GM12801 (cell line): Measurements from ENCODE around the gene LANCL3.

ENCODE experiments used
- CTCF ChIP-seq: IDR thresholded peaks from one replicate; pipeline ENCODE4 v1.5.1; 2011; ENCODE audit warnings: control low read depth; ENCODE audit not compliant: insufficient read length; ENCODE audit errors: extremely low read depth

The LANCL3 gene

DNA sequence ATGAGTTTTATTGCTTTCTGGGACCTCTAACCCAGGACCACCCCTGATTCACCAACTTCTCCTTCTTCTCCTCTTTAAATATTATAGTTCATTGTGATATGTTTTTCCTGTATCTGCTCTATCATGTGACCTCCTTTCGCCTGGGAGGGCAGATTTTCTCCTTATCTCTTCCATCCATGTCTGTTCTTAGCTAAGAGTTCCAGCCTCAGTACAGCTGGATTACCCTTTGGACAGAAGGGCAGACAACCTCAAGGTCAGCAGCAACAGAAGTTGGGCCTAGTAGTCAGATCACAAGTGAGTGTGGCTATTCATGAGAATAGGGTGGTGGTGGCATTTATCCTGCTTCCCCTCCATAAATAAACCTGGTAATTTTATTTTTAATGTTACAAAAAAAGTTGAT, 108.4 kb downstream of the LANCL3 start:
- no peak for TF ChIP-seq CTCF

DNA sequence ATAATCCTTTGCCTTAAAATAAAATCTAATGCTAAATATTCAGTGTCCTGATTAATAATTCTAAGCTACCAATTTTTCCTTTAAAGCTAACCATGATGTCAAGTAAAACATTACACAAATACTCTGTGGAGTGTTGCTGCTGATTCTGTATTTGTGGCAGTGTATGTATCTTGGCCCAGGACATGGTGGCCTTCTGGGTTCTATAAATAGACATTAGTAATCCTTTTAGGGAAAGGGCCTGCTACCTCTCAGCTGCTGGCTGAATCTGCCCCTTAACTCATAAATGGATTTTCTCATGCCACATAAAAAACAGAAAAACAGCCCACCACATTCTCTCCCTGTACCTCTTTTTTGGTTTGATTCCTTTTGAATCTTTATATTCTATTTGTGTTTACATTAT, 113.0 kb downstream of the LANCL3 start:
- no peak for TF ChIP-seq CTCF

GRCh38 chrX:37684973-37685372, 113.5 kb downstream of the LANCL3 start:
- no peak for TF ChIP-seq CTCF

GRCh38 chrX:37685381-37686359, 114.2 kb downstream of the LANCL3 start, which contains the start of gene XK:
Gene XK, plus strand, starts transcription at chrX:37685791. Its CDS starts 171 bp downstream, at chrX:37685962.
- no peak for TF ChIP-seq CTCF

DNA sequence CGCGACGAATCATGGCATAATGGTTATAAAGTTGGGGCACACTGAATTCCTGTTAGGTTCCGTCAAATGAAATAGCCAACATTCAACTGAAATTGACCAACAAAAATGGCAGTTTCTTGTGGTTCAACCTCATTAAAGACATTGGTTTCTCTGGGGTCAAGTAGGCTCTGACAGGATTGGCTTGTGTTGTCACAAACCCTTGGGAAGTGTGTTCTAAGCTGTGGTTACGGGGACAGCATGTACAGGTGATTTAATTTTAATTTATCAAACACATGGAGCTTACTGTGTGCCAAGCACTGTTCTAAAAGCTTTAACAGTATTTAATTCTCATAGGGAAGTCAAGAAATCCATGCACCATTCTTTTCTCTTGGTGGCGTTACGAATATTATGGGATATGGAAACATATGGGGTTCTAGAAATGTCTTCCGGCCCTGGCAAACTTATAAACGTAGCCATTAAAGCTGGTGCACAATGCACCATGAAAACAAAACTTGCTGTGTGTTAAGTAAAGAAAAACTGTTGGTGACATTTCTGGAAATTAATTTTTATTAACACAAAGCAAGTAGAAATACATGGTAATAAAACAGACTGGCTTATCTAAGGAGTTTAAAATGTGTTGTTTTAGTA, 115.0 kb downstream of the LANCL3 start:
- no peak for TF ChIP-seq CTCF

DNA sequence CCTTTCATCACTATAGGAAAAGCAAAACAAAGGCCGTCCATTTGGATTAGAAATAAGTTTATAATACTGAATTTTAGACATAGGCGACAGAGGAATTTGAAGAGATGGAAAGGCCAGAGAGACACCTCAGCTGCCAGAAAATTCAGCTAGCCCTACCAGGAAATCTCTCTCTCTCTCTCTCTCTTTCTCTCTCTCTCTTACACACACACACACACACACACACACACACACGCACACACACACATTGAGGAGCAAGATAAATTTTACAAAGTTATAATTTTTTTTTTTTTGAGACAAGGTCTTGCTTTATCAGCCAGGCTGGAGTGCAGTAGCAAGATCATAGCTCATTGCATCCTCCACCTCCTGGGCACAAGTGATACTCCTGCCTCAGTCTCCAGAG, 115.5 kb downstream of the LANCL3 start:
- no peak for TF ChIP-seq CTCF

DNA sequence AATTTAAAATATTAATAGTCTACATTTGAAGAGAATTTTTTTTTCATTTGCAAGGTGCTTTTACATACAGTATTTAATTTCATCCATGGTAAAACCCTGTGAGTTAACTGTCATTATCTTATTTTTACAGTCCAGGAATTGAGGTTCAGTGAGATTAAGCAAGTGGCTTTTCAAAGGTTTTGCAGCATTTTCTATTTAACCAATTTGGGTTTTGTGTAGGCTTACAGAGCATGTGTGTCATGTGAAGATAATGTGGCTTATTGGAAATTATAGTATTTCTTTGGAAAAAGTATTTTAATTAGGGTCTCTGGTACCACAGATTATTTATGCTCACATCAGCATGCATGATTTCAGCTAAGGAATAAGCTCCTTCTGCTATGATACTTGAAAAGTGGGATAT, 118.7 kb downstream of the LANCL3 start:
- TF ChIP-seq CTCF = no peak
